BLaER1 treated with 17β-estradiol and CSF1 and Interleukin-3, amounts not matched to agents 10 nM and 100 nM (cell line): ENCODE results near the gene NOC2L.

Source experiments
- H3K27ac ChIP-seq, 11 experiments: shearing (Covaris generic); formaldehyde crosslinking; 2 replicates each; pipeline ENCODE4 v1.8.1; 2022
- H3K27me3 ChIP-seq, 11 experiments: shearing (Covaris generic); formaldehyde crosslinking; 2 replicates each; pipeline ENCODE4 v1.8.1; 2022
- H3K36me3 ChIP-seq, 11 experiments: shearing (Covaris generic); formaldehyde crosslinking; 2 replicates each; pipeline ENCODE4 v1.8.1; 2022
- H3K4me1 ChIP-seq, 10 experiments: shearing (Covaris generic); formaldehyde crosslinking; 2 replicates each; pipeline ENCODE4 v1.8.1; 2022
- H3K4me2 ChIP-seq, 11 experiments: shearing (Covaris generic); formaldehyde crosslinking; 2 replicates each; pipeline ENCODE4 v1.8.1; 2022
- H3K4me3 ChIP-seq, 10 experiments: shearing (Covaris generic); formaldehyde crosslinking; 2 replicates each; pipeline ENCODE4 v1.8.1; 2022
- H3K9ac ChIP-seq, 11 experiments: shearing (Covaris generic); formaldehyde crosslinking; 2 replicates each; pipeline ENCODE4 v1.8.1; 2022
- H3K9me3 ChIP-seq, 11 experiments: shearing (Covaris generic); formaldehyde crosslinking; replicated peaks in 1 of 11; 2 replicates each; pipeline ENCODE4 v1.8.1; 2022
- H4K20me1 ChIP-seq, 11 experiments: shearing (Covaris generic); formaldehyde crosslinking; 2 replicates each; pipeline ENCODE4 v1.8.1; 2022
- Cebpa-rat ChIP-seq, 11 experiments: shearing (Covaris generic); IDR thresholded peaks; 2 replicates each; pipeline ENCODE4 v1.8.1; 2022

The NOC2L gene

DNA sequence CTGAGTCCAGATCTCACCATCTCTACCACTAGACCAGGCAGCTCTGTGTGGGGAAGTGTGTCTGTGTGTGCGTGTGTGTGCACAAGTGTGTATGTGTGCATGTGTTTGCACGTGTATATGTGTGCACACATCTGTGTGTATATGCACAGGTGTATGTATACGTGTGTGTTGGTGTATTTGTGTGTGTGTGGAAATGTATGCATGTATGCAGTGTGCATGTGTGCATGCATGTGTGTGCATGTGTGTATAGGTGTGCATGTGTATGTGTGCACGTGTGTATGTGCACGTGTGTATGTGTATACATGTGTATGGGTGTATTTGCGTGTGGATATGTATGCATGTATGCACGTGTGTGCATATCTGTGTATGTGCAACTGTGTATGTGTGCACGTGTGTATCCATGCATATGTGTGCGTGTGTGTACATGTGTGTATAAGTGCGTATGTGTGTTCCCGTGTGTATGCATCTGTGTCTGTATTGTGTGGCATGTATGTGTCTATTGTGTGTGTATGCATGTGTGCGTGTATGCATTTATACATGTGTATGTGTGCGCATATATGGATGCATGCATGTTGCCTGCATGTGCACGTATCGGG, 10.3 kb upstream of the NOC2L start:
- no peak overlapping the region for H3K27ac ChIP-seq
- H3K27me3 ChIP-seq = peaks cover 26 to 69% (median 51%) of the 10 kb centered on the region in 11 experiments
- H3K4me1 ChIP-seq = peaks cover 19 to 30% (median 21%) of the 10 kb centered on the region in 10 experiments

DNA sequence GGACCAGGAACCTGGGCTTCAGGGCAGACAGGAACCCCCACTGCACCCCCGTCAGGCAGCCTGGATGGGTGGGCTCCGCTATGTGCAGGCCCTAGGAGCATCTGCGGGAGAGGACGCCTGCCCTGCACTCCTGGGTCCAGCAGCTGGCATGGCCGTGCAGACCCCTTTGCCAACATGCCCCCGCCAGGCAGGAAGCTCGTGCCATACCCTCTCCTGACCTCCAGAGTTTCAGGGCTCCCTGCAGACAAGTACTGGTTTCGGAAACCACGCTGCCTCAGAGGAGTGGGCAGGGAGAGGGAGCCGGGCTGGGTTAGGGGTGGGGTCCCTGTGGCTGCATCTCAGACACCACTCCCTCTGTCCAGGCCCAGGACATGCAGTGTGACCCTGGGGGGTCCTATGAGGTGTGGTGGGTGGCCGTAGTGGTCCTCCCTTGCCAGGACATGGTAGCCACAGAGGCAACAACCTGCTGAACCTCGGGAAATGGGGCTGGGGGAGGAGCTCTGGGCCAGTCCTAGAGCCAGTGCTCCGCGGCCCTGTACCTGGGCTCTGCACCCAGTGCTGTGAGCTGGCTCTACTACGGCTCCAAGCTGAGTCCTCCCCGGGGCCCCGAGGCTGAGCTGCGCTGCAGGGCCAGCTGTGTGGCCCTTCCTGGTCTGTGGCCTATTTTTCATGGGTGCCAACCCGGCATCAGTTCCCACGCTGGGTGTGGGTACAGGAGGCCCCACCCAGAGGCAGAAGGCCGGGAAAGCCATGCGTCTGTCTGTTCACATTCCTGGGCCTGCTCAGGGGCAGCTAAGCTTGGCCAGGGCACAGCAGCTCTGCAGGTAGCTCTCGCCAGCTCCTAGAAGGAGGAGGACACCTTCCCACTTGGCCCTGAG, 8.6 kb upstream of the NOC2L start:
- Histone ChIP-seq H3K36me3 (peaks cover 9 to 24% (median 15%) of the 10 kb centered on the region in 11 experiments), H3K9me3 (no peaks in the 10 kb centered on the region), H3K4me1 (peaks cover 19 to 30% (median 21%) of the 10 kb centered on the region in 10 experiments), H3K27ac (no peak overlapping the region), H4K20me1 (peaks cover 0 to 53% (median 12%) of the 10 kb centered on the region in 11 experiments; a peak in 13 of 22 replicates), H3K27me3 (peaks cover 19 to 52% (median 34%) of the 10 kb centered on the region in 11 experiments), H3K9ac (peak overlapping the region in 5 of 11 experiments; percentile 53 to 72 (median 69); a peak in 2 of 22 replicates), H3K4me3 (peak overlapping the region in 6 of 10 experiments; percentile 60 to 73 (median 65); a peak in 11 of 20 replicates), H3K4me2 (peak overlapping the region; percentile 87 to 100 (median 98))
- TF ChIP-seq Cebpa-rat (IDR thresholded peaks at IDR 0.05) = no peak

More for the DNA sequence above, 10.3 kb upstream of the NOC2L start:
- no peak overlapping the region for H3K9ac ChIP-seq
- no peaks in the 10 kb centered on the region for H3K9me3 ChIP-seq
- peaks cover 0 to 40% (median 10%) of the 10 kb centered on the region in 11 experiments; a peak in 12 of 22 replicates for H4K20me1 ChIP-seq
- no peak for TF ChIP-seq Cebpa-rat (IDR thresholded peaks at IDR 0.05)
- peaks cover 0 to 9% (median 5%) of the 10 kb centered on the region in 11 experiments; a peak in 9 of 22 replicates for H3K36me3 ChIP-seq
- H3K4me3 ChIP-seq = no peak overlapping the region
- no peak overlapping the region for H3K4me2 ChIP-seq

DNA sequence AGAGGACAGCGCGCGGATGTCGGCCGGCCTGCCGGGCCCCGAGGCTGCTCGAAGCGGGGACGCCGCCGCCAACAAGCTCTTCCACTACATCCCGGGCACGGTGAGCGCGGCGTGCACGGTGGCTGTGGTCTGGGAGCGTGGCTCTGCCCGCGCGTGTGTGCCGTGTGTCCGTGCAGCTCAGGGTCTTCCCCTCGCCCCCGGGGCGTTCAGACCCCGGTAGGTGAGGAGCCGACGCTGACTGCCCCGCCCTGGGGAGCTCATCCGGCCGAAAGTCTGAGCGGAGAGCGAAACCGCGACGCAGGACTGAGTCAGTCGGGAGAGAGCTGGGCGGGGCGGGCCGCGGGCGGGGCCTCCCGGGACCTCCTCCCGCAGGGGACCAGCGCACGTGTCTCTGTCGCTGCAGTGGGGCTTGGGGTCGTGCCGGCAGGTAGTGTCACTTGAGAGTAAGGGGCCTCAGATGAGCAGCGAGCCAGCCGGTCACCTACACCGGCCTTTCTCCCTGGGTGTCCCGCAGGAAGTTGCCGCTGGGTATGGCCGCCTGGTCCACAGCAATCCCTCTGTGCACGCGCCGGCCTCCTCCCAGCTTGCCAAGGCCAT, 7.7 kb upstream of the NOC2L start:
- peaks cover 11 to 31% (median 22%) of the 10 kb centered on the region in 11 experiments for H3K36me3 ChIP-seq
- H3K27ac ChIP-seq = peak overlapping the region in 8 of 11 experiments; percentile 21 to 75 (median 44); a peak in 12 of 22 replicates
- peaks cover 0 to 53% (median 12%) of the 10 kb centered on the region in 11 experiments; a peak in 14 of 22 replicates for H4K20me1 ChIP-seq
- H3K9me3 ChIP-seq = no peaks in the 10 kb centered on the region
- H3K4me3 ChIP-seq = peak overlapping the region; percentile 52 to 73 (median 62)
- H3K4me2 ChIP-seq = peak overlapping the region; percentile 87 to 100 (median 98)
- H3K4me1 ChIP-seq = peaks cover 19 to 30% (median 22%) of the 10 kb centered on the region in 10 experiments
- peak overlapping the region; percentile 45 to 76 (median 69) for H3K9ac ChIP-seq
- TF ChIP-seq Cebpa-rat (IDR thresholded peaks at IDR 0.05) = no peak
- H3K27me3 ChIP-seq = peaks cover 13 to 43% (median 27%) of the 10 kb centered on the region in 11 experiments

DNA sequence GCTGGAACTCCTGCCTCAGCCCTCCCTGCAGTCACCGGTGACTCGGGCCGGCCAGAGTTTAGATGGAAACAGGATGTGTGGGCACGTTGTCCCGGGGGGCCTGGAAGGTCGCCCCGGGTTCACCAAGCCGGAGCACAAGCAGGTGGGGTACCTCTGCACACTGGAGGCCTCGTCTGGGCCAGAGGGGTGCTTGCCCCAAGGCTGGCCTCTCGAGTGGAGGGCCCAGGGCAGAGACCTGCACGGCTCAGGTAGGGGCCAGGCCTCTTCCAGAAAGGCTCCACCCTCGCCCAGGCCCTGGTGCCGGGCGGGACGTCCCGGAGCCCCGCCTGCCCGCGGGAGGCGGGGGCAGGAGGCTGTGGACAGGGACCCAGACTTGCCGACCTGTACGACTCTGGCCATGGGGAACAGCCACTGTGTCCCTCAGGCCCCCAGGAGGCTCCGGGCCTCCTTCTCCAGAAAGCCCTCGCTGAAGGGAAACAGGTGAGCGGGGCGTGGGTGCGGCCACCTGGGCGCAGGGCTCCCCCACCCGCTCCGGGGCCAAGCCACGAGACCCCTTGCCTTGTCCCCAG, 7.2 kb upstream of the NOC2L start, which contains the start of gene PLEKHN1:
Gene PLEKHN1 (plus strand): TSS at position 348 of the 569 bp plus-strand sequence. CDS start 50 bp downstream, at position 398.
- Histone ChIP-seq H4K20me1 (peaks cover 0 to 54% (median 18%) of the 10 kb centered on the region in 11 experiments; a peak in 17 of 22 replicates), H3K4me1 (peaks cover 24 to 36% (median 27%) of the 10 kb centered on the region in 10 experiments), H3K36me3 (peaks cover 11 to 31% (median 22%) of the 10 kb centered on the region in 11 experiments), H3K9me3 (no peaks in the 10 kb centered on the region), H3K9ac (peak within 1 kb of the TSS; percentile 45 to 76 (median 69)), H3K27me3 (peaks cover 7 to 37% (median 21%) of the 10 kb centered on the region in 11 experiments), H3K27ac (peak within 1 kb of the TSS in 8 of 11 experiments; percentile 21 to 75 (median 44); a peak in 12 of 22 replicates), H3K4me3 (peak within 1 kb of the TSS; percentile 52 to 73 (median 62)), H3K4me2 (peak within 1 kb of the TSS; percentile 87 to 100 (median 98))
- no peak for TF ChIP-seq Cebpa-rat (IDR thresholded peaks at IDR 0.05)

DNA sequence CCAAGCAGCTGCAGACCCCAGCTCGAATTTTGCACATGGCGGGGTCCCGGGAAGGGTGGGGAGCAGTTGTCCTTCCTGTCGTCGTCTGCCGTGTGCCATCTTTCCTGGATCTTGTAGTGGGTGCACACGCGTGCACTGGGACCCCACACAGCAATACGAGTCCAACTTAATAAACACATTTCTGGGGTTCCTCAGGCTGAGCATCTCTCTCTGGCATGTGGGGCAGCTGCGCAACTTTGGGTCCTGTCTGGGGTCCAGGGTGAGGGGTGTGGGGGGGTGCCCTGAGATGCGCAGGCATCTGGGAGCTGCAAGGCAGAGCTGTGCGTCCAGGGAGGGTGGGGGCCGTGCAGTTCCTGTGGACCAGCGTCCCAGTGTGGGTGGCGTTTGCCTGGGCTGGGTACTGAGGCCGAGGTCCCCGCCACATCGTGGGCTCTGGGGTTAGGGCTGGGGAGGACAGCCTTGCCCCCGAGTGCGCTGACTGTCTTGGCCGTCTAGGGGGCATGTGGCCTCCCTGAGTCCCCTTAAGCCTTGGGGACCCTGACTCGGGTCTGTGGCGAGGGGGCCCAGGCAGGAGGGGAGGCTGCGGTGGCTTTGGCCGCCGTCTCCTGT, 6.6 kb upstream of the NOC2L start:
- no peak for TF ChIP-seq Cebpa-rat (IDR thresholded peaks at IDR 0.05)
- peaks cover 11 to 31% (median 22%) of the 10 kb centered on the region in 11 experiments for H3K36me3 ChIP-seq
- H3K27ac ChIP-seq = peak overlapping the region in 1 of 11 experiments; percentile 75; a peak in 2 of 22 replicates
- H3K27me3 ChIP-seq = peaks cover 5 to 31% (median 16%) of the 10 kb centered on the region in 11 experiments
- H3K9me3 ChIP-seq = no peaks in the 10 kb centered on the region
- H3K9ac ChIP-seq = peak overlapping the region in 8 of 11 experiments; percentile 53 to 76 (median 70); a peak in 11 of 22 replicates
- H3K4me3 ChIP-seq = peak overlapping the region in 6 of 10 experiments; percentile 59 to 73 (median 65); a peak in 10 of 20 replicates
- peaks cover 26 to 38% (median 30%) of the 10 kb centered on the region in 10 experiments for H3K4me1 ChIP-seq
- H3K4me2 ChIP-seq = peak overlapping the region; percentile 87 to 100 (median 98)
- peaks cover 0 to 58% (median 20%) of the 10 kb centered on the region in 11 experiments; a peak in 17 of 22 replicates for H4K20me1 ChIP-seq

DNA sequence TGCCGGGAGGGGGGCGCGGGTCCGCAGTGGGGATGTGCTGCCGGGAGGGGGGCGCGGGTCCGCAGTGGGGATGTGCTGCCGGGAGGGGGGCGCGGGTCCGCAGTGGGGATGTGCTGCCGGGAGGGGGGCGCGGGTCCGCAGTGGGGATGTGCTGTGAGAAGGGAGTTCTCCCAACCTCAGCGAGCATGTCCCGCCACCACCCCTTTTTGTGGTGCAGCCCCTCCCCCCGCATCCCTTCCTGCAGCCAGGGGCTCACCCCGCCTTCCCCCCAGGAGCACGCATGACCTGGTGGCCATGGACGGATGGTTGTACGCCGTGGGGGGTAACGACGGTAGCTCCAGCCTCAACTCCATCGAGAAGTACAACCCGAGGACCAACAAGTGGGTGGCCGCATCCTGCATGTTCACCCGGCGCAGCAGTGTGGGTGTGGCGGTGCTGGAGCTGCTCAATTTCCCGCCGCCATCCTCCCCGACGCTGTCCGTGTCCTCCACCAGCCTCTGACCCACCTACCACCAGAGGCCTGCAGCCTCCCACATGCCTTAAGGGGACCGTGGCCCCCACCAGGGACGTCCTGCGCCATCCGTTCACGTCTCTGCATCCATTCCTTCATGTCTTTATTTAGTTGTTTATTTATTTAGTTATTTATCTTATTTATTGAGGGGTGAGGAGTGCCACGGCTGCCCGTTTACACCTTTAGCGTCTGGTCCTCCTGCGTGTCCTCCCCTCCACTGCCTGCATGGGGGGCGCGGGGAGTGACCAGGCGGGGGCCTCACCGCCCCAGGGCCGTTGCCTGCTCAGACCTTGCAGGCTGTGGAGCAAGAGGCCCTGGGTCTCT, 5.9 kb upstream of the NOC2L start:
- H4K20me1 ChIP-seq = peaks cover 0 to 58% (median 20%) of the 10 kb centered on the region in 11 experiments; a peak in 17 of 22 replicates
- peak overlapping the region in 4 of 11 experiments; percentile 98 to 100 (median 99); a peak in 6 of 22 replicates for H3K4me2 ChIP-seq
- H3K27ac ChIP-seq = no peak overlapping the region
- no peak overlapping the region for H3K9ac ChIP-seq
- no peaks in the 10 kb centered on the region for H3K9me3 ChIP-seq
- peaks cover 11 to 31% (median 22%) of the 10 kb centered on the region in 11 experiments for H3K36me3 ChIP-seq
- peaks cover 26 to 41% (median 33%) of the 10 kb centered on the region in 10 experiments for H3K4me1 ChIP-seq
- H3K4me3 ChIP-seq = no peak overlapping the region
- H3K27me3 ChIP-seq = peaks cover 0 to 27% (median 9%) of the 10 kb centered on the region in 11 experiments; a peak in 15 of 22 replicates
- TF ChIP-seq Cebpa-rat (IDR thresholded peaks at IDR 0.05) = no peak
